Fibroblast of pulmonary artery (primary cell): ENCODE data around the gene MLKL.

Experiments used
- DNase-seq: peaks from one replicate; pipeline ENCODE4 v3.0.0-alpha.2; 2010; ENCODE audit warnings: low read depth
- H3K4me3 ChIP-seq: replicated peaks from 2 replicates; pipeline ENCODE4 v1.5.1; 2011; ENCODE audit warnings: low read depth, mild to moderate bottlenecking, control low read depth, low read length, moderate library complexity
- CTCF ChIP-seq: IDR thresholded peaks from 2 replicates; pipeline ENCODE4 v1.5.1; 2011; ENCODE audit warnings: mild to moderate bottlenecking, control low read depth, low read length, inconsistent platforms; ENCODE audit errors: missing control alignments

MLKL gene

GRCh38 chr16:74652249-74652648 lies 48.4 kb downstream of the MLKL start:
- no peak overlapping the region for H3K4me3 ChIP-seq
- no peak for TF ChIP-seq CTCF
- no peak for DNase-seq

GRCh38 chr16:74651841-74652240 lies 48.8 kb downstream of the MLKL start:
- no peak overlapping the region for H3K4me3 ChIP-seq
- no peak for DNase-seq
- no peak for TF ChIP-seq CTCF

GRCh38 chr16:74650966-74651567 lies 49.6 kb downstream of the MLKL start:
- peak; percentile 53 for TF ChIP-seq CTCF
- H3K4me3 ChIP-seq = no peak overlapping the region
- peak; percentile 26 for DNase-seq

GRCh38 chr16:74649839-74650504 lies 50.7 kb downstream of the MLKL start:
- TF ChIP-seq CTCF = no peak
- H3K4me3 ChIP-seq = no peak overlapping the region
- no peak for DNase-seq

GRCh38 chr16:74641969-74642368 lies 58.7 kb downstream of the MLKL start:
- no peak for TF ChIP-seq CTCF
- no peak for DNase-seq

GRCh38 chr16:74637742-74638453 lies 62.8 kb downstream of the MLKL start:
- no peak overlapping the region for H3K4me3 ChIP-seq
- no peak for TF ChIP-seq CTCF
- DNase-seq = no peak

More at GRCh38 chr16:74641969-74642368, 58.7 kb downstream of the MLKL start:
- no peak overlapping the region for H3K4me3 ChIP-seq
